Effector CD8-positive, alpha-beta T cell (primary cell): ENCODE measurements around the gene MYO1E.
"Not testable (repeated sequence)": the region's sequence is repeated elsewhere in the genome, so short reads cannot be mapped to it uniquely, and the experiment has no call there.

Source experiments
- DNase-seq: peaks from one replicate; lab custom pipeline; 2025; lab: John Stamatoyannopoulos, UW

MYO1E gene

DNA sequence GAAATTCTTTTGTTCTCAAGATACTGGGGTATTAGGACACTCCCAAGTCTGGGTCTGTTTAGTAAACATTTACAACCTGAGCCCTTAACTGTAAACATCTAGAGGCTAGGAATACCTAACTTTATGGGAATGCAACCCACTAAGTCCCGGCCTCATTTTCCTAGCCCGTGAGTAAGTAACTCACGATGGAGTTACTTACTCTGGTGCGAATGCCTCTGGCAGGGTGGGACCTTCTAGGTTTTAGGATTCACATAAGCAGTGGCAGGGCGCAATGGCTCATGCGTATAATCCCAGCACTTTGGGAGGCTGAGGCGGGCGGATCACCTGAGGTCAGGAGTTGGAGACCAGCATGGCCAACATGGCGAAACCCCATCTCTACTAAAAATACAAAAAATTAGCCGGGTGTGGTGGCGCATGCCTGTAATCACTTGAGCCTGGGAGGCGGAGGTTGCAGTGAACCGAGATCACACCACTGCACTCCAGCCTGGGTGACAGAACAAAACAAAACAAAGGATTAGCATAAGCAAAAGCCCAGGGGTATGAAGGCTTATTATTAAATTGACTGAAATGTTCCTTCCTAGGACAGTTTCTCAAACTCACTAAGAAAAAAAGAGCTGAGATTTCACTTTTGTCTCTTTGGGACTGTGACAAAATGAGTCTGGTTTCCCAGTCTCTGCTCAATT, 14.7 kb upstream of the MYO1E start:
- not testable (repeated sequence) for DNase-seq

DNA sequence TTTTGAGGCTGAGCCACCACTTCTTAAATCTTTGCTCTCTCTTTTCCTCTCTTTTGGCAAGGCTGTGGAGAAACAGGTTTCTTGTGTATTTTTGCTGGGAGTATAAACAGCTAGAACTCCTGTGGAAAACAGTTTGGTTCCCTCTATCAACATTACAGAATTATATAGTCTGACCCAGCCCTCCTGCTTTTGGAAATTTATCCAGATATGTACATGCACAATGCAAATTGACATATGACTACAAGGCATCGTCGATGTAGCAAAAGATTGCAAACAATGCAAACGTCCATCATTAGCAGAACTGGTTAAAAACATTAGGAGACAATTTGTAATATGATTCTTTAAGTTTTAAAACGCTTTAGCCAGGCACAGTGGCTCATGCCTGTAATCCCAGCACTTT, 12.5 kb upstream of the MYO1E start:
- DNase-seq = no peak

- no peak for DNase-seq
These were observed 11.8 kb upstream of the MYO1E start for GRCh38 chr15:59384507-59384906.

- no peak for DNase-seq
These were observed 8.4 kb upstream of the MYO1E start for GRCh38 chr15:59380902-59381610.

DNA sequence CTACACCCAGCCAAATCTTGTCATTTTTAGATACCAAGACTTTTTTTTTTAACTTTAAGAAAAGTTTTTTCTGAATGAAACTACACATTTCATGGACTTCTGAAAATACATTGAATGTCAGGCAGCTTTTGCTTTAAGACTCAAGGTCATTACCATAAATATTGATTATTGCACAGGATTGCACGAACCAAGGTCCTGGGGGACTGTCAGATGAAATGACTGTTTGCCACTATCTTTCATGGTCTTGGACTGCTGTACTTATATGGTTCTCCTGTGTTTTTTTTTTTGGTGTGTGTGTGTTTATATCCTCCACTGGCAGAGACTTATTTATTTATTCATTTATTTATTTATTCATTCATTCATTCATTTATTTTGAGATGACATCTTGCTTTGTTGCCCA, 6.9 kb upstream of the MYO1E start:
- DNase-seq = no peak

GRCh38 chr15:59378855-59379254, 6.2 kb upstream of the MYO1E start:
- no peak for DNase-seq

DNA sequence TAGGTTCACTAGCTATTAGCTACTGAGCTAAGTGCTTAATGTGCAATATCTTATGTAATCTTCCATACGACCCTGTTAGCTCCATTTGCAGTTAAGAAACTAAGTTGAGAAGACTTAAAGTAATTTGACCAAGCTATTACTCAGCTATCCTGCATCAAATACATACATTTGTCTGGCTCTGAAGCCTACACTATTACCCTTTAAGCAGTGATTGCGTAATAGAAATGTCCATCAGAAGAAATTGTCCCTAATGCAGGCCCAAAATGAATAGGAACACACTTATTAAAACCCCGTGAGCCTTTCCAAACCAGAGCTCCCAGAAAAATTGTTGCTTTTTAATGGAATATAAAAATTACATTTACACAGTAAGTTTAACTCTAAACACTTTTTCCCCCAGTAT, 5.3 kb upstream of the MYO1E start:
- DNase-seq = no peak

DNA sequence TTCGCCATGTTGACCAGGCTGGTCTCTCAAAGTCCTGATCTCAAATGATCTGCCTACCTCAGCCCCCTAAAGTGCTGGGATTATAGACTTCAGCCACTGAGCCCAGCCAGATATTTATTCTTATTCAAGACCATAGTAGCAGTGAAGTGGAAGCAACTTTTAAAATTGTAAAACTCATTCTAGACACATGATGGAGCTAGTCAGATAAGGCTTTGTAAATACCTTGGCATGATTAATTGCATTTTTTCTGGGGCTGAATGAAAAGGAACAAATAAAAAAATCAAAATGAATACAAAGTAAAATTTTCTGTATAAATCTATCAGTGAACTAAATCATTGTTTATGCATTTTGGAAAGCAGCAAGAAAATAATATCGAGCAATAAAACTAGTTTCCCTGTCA, 4.1 kb upstream of the MYO1E start:
- DNase-seq = no peak

GRCh38 chr15:59373215-59373614, 544 bp upstream of the MYO1E start:
- no peak for DNase-seq

GRCh38 chr15:59371458-59372351, 966 bp downstream of the MYO1E start:
- no peak for DNase-seq

DNA sequence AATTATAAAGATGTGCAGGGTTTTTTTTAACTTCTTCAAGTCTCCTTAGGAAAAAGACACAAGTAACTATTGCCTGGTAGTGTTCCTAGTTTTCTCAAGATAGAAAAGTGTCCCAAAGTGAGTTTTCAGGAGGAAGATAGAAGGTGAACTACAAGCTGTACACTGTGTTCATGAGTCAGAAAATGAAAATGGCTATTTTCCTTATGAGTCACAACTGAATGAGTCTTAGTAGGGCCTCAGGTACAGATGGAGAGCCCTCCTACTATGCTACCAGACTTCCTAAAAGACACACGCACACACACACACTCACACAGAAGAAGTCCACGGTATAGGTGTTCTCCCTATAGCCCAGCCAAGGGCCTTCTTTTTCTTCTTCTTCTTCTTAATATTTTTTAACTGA, 3.1 kb downstream of the MYO1E start:
- no peak for DNase-seq

DNA sequence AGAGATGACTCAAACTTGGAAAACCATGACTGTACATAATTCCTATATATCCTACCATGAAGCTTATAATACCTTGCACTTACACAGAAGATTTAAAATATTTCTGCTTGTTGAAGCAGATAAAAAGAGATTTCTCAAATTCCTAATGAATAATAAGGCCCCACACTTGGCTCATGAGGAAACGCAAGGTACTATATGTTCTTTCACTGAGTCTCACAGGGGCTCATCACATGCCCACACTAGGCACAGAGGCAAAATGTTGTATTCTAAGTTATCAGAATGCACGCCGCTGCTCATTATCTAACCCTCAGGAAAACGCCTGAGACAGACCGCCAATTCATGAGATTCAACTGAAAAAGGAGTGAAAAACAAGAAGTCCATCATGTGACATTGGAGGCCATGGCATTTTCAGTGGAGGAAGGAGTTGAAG, 5.6 kb downstream of the MYO1E start:
- DNase-seq = no peak

DNA sequence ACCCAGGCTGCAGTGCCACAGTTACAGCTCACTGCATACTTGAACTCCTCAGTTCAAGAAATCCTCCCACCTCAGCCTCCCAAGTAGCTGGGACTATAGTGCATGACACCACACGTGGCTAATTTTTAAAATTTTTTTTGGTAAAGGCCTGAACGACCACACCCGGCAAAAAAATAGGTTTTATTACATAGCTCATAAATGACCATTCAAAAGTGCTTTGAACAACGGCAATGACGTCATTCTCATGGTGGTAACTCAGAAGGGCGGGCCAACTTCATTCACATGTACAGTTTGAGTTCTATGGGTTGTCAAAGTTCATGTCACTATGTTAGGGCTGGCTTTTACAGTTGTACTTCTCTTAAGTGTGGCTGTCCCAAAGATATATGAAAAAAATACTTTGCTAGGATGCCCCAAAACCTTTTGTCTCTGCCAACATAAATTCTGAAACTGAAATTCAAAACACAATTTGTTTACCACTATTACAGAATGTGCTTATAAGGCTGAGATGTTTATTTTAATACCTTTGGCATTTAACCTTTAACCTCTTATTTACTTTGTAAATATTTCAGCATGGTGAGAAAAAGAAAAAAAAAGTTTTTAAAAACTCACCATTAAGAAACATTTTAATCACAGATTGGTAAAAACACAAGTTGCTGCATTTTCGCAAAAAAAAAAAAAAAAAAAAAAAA, 6.2 kb downstream of the MYO1E start:
- DNase-seq = no peak

GRCh38 chr15:59364248-59364647, 8.4 kb downstream of the MYO1E start:
- no peak for DNase-seq

GRCh38 chr15:59362331-59362730, 10.3 kb downstream of the MYO1E start:
- no peak for DNase-seq

DNA sequence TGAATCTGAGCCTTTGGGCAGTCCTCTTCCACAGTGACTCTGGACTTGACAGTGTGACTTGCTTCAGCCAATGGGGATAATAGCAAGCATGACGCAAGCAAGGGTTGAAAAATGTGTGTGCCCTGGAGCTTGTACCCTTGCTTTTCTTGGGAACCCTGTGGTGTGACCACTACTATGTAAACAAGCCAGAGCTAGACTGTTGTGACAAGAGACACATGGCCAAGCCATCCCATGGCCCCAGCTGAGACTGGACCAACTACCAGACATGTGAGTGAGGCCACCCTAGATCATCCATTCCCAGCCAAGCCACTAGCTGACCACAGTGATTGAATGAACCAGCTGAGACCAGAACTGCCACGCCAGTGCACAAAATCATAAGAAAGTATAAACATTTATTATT, 11.8 kb downstream of the MYO1E start:
- DNase-seq = no peak

DNA sequence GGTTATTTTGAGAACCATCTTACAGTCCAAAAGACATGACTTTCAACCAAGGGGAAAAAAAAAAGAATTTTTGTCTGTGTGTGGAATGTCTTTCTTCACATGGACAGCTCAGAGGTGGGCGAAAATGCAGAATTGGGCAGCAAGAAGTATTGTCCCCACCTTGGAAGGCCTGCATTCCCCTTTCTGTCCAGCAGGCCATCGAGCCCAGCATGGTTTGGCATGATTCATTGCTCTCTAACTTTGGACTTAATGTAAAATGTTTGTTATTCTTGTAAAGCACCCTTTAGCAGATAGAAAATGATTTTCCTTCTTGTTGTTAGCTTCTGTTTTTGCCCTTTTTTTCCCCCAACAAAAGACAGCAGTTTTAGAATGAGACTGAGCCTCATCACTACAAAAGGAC, 12.4 kb downstream of the MYO1E start:
- DNase-seq = no peak

GRCh38 chr15:59355730-59356129, 16.9 kb downstream of the MYO1E start:
- no peak for DNase-seq

- no peak for DNase-seq
These were observed 18.1 kb downstream of the MYO1E start for GRCh38 chr15:59354417-59355031.

DNA sequence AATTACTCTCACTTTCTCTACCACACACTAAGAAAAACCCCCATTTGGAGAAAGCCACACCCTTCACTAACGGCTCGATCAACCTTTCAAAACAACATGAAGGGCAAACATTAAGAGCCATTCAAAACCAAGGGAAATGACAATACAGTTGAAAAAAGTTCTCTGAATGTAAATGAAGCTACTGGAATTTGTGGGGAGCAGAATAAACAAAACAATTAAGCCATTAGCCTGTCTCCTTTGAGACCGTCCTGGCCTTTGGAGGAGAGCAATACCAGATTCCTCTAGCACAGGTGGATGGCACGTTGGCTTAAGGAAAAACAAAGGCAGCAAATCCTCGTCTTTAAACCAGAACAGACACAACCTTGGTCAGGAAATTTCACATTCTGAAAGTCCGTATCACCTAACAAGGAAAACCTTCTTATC, 18.7 kb downstream of the MYO1E start:
- DNase-seq = no peak

DNA sequence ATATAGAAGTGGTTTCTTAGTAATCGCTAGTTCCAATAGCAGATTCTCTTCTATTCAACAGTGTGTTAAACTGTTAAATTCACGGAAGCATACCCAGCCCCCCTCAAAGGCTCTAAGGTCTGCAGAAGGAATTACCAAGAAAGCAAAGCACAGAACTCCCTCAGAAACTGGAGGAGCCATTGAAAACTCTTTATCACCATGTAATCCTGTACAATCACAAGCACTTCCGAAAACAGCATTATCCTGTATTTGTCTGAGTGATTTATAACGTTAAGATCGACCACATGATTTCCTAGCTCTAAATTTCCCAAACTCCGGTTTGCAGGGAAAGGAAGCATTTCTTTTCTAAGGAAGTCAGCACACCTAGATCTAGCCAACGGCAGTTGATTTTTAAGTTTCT, 20.0 kb downstream of the MYO1E start:
- no peak for DNase-seq

DNA sequence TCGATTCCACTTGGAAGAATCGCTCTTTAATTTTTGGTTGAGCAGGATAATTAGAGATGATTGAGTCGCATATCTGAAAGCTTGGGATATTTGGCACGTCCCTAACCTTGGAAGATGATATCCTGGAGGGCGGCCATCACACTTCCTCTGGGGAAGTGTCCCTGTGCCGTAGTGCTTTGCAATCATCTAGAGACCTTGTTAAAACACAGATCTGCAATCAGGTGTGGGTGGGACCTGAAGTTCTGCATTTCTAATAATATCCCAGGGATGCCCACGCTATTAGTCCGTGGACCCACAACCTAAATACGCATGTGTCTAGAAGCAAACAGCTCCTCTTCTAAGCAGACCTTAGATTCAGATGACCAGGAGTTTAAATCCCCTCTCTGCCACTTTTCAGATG, 20.5 kb downstream of the MYO1E start:
- DNase-seq = no peak
